ENCODE measurements around the gene RUFY4. TPM values are rescaled to one million over a fixed set of nuclear protein-coding genes. Genes with fewer than 3 reads are reported as not detected.

Gene RUFY4
- polyA plus RNA-seq, 2 of the 4 experiments (the other 2 are of a cell fraction) = 0.04 TPM; not detected in 1

- DNase-seq (ENCODE audit: low read depth in 1 of 2, low spot score in 1 of 2) = no peak
- no peak overlapping the region for H3K27ac ChIP-seq
- ChIA-PET POLR2A (no interaction called here), CTCF (no interaction called here)
- H3K9me3 ChIP-seq = peaks cover 15% of the 10 kb centered on the region
- TF ChIP-seq FOSL2 (IDR thresholded peaks at IDR 0.05) = no peak
- TF ChIP-seq FOSL2 (CRISPR knock-in tag; IDR thresholded peaks at IDR 0.05) = no peak
- TF ChIP-seq TP53 (CRISPR knock-in tag; IDR thresholded peaks at IDR 0.05) = no peak
- TF ChIP-seq JUN (IDR thresholded peaks at IDR 0.05) = no peak
- TF ChIP-seq MAFK (IDR thresholded peaks at IDR 0.05; ENCODE audit: partially characterized antibody) = no peak
- TF ChIP-seq ELK1 (IDR thresholded peaks at IDR 0.05; ENCODE audit: low read depth, low read length) = no peak
- no peak for TF ChIP-seq MYC (IDR thresholded peaks at IDR 0.05; ENCODE audit: borderline replicate concordance, low read length)
- no peak for FAIRE-seq
- 24% methylated on average over 3 of the region's 3 CpGs for WGBS (ENCODE audit: missing lambda C conversion rate)
- no peak for ATAC-seq
- H3K4me1 ChIP-seq = no peaks in the 10 kb centered on the region
- H3K4me2 ChIP-seq = no peak overlapping the region
- H3K4me3 ChIP-seq = no peak overlapping the region
Measured at GRCh38 chr2:218091746-218092145, 22.7 kb downstream of the RUFY4 start.

GRCh38 chr2:218093879-218094278, 24.8 kb downstream of the RUFY4 start:
- TF ChIP-seq ZC3H11A (IDR thresholded peaks at IDR 0.05) (no peak), HOXB5 (CRISPR knock-in tag; IDR thresholded peaks at IDR 0.05) (no peak), ZFP36 (IDR thresholded peaks at IDR 0.05; ENCODE audit: borderline replicate concordance, partially characterized antibody) (no peak), TFCP2L1 (CRISPR knock-in tag; IDR thresholded peaks at IDR 0.05) (no peak), JUNB (IDR thresholded peaks at IDR 0.05) (no peak), NR3C1 (IDR thresholded peaks at IDR 0.05) (no peak), CHD2 (IDR thresholded peaks at IDR 0.05; ENCODE audit: low read length, partially characterized antibody) (no peak), RCOR1 (IDR thresholded peaks at IDR 0.05; ENCODE audit: low read depth, low read length) (no peak), MAZ (IDR thresholded peaks at IDR 0.05; ENCODE audit: borderline replicate concordance, low read depth, low read length) (no peak), CBX8 (IDR thresholded peaks at IDR 0.05) (no peak), POLR2A (IDR thresholded peaks at IDR 0.05; ENCODE audit: low read length) (no peak), HEYL (CRISPR knock-in tag; IDR thresholded peaks at IDR 0.05) (no peak), CHD4 (IDR thresholded peaks at IDR 0.05; ENCODE audit: borderline replicate concordance) (no peak), SMC3 (IDR thresholded peaks at IDR 0.05) (no peak), ATOH8 (CRISPR knock-in tag; IDR thresholded peaks at IDR 0.05; ENCODE audit: low read depth) (no peak)
- WGBS (ENCODE audit: missing lambda C conversion rate) = 48% methylated on average over 3 of the region's 3 CpGs
- no peak overlapping the region for H3K4me2 ChIP-seq
- peaks cover 6% of the 10 kb centered on the region; the same call in 2 of the 3 replicates for H3K9me3 ChIP-seq
- H3K27ac ChIP-seq = no peak overlapping the region
- H3K4me3 ChIP-seq = no peak overlapping the region
- CTCF ChIA-PET = interaction anchor here (1.4 kb wide), 1 partner anchor 100 kb away, joined by 3 read pairs; no protein-coding TSS in a partner anchor
- POLR2A ChIA-PET = no interaction called here
- no peaks in the 10 kb centered on the region for H3K4me1 ChIP-seq
- no peak for DNase-seq (ENCODE audit: low read depth in 1 of 2, low spot score in 1 of 2)
- no peak for ATAC-seq
- FAIRE-seq = no peak

GRCh38 chr2:218095853-218096252, 26.8 kb downstream of the RUFY4 start:
- no peak for ATAC-seq
- Histone ChIP-seq H3K4me2 (no peak overlapping the region), H3K4me1 (no peaks in the 10 kb centered on the region), H3K4me3 (no peak overlapping the region), H3K27ac (no peak overlapping the region), H3K9me3 (peaks cover 6% of the 10 kb centered on the region; the same call in 2 of the 3 replicates)
- no peak for FAIRE-seq
- 57% methylated on average over 8 of the region's 8 CpGs for WGBS (ENCODE audit: missing lambda C conversion rate)
- ChIA-PET POLR2A (no interaction called here), CTCF (no interaction called here)
- no peak for DNase-seq (ENCODE audit: low read depth in 1 of 2, low spot score in 1 of 2)
- no peak for TF ChIP-seq ZNF302 (CRISPR knock-in tag; IDR thresholded peaks at IDR 0.05)
- TF ChIP-seq RCOR1 (IDR thresholded peaks at IDR 0.05; ENCODE audit: low read depth, low read length) = no peak
- TF ChIP-seq REST (IDR thresholded peaks at IDR 0.05) = no peak
- TF ChIP-seq, protein P1, sequence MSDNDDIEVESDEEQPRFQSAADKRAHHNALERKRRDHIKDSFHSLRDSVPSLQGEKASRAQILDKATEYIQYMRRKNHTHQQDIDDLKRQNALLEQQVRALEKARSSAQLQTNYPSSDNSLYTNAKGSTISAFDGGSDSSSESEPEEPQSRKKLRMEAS (IDR thresholded peaks at IDR 0.05) = no peak
- no peak for TF ChIP-seq HEYL (CRISPR knock-in tag; IDR thresholded peaks at IDR 0.05)
- TF ChIP-seq MYC (IDR thresholded peaks at IDR 0.05; ENCODE audit: borderline replicate concordance, low read length) = no peak
- TF ChIP-seq RFX5 (IDR thresholded peaks at IDR 0.05) = no peak
- no peak for TF ChIP-seq POLR2AphosphoS2 (conservative IDR thresholded peaks at IDR 0.05; ENCODE audit: low read length)

All from A549 (cell line).